K562 (cell line): ENCODE data around the gene ZNF43. TPM values are rescaled to one million over a fixed set of nuclear protein-coding genes. Genes with fewer than 3 reads are reported as not detected.

Experiments used
- FUS ChIP-seq: fragments of 200-400 bp; formaldehyde crosslinking; optimal IDR thresholded peaks from 2 replicates; pipeline ENCODE3; 2017; ENCODE audit warnings: low read depth, low read length
- HNRNPL ChIP-seq: fragments of 200-400 bp; formaldehyde crosslinking; IDR thresholded peaks from 2 replicates; pipeline ENCODE4 v1.6.1; 2017; ENCODE audit warnings: low read depth, mild to moderate bottlenecking, low read length
- HOXB6 ChIP-seq: fragments of 250-450 bp; sonication (Bioruptor Pico); IDR thresholded peaks from 2 replicates; pipeline ENCODE4 v1.5.1; 2022; ENCODE audit warnings: mild to moderate bottlenecking, borderline replicate concordance
- JUN ChIP-seq, 2 experiments: sonication (generic) in 1 of 2; formaldehyde crosslinking in 1 of 2; IDR thresholded peaks; 2 replicates each; pipeline versions ENCODE4 v1.6.1 to v1.8.0; 2012 to 2022; ENCODE audit warnings: borderline replicate concordance in 2 of 2, mild to moderate bottlenecking in 2 of 2, improper control_type of control experiment in 1 of 2, low read depth in 1 of 2, low read length in 1 of 2, missing genetic modification reagents in 1 of 2
- MECOM ChIP-seq: fragments of 250-450 bp; sonication (Bioruptor Pico); IDR thresholded peaks from 2 replicates; pipeline ENCODE4 v1.8.0; 2022; ENCODE audit warnings: inconsistent platforms
- MEF2A ChIP-seq: IDR thresholded peaks from 2 replicates; pipeline ENCODE4 v1.6.1; 2011; ENCODE audit warnings: low read depth, mild to moderate bottlenecking, low read length, moderate library complexity; ENCODE audit not compliant: control insufficient read depth
- MIER1 ChIP-seq: fragments of 450-650 bp; IDR thresholded peaks from 2 replicates; pipeline ENCODE4 v1.6.1; 2016; ENCODE audit warnings: antibody characterized with exemption, mild to moderate bottlenecking, low read depth
- MTA1 ChIP-seq: fragments of 450-650 bp; IDR thresholded peaks from 2 replicates; pipeline ENCODE4 v1.6.1; 2017; ENCODE audit warnings: borderline replicate concordance
- PHB ChIP-seq: fragments of 250-450 bp; sonication (Bioruptor Pico); IDR thresholded peaks from 2 replicates; pipeline ENCODE4 v1.5.0; 2021
- POU5F1 ChIP-seq: fragments of 150-350 bp; IDR thresholded peaks from 2 replicates; pipeline ENCODE4 v1.6.1; 2014; ENCODE audit warnings: borderline replicate concordance, low read length, low read depth, mild to moderate bottlenecking; ENCODE audit not compliant: partially characterized antibody
- RB1 ChIP-seq: fragments of 450-650 bp; IDR thresholded peaks from 2 replicates; pipeline ENCODE4 v1.6.1; 2017; ENCODE audit warnings: low read depth, mild to moderate bottlenecking
- RFX5 ChIP-seq: IDR thresholded peaks from 2 replicates; pipeline ENCODE4 v1.6.1; 2011; ENCODE audit warnings: low read depth, mild to moderate bottlenecking, improper control_type of control experiment, low read length
- SIN3A ChIP-seq, 2 experiments: fragments of 150-350 bp in 1 of 2; IDR thresholded peaks; 2 replicates each; pipeline ENCODE4 v1.6.1; 2011 to 2016; ENCODE audit warnings: borderline replicate concordance in 2 of 2, low read depth in 2 of 2, low read length in 2 of 2, mild to moderate bottlenecking in 2 of 2, moderate library complexity in 2 of 2; ENCODE audit not compliant: control insufficient read depth in 1 of 2
- TAF1 ChIP-seq: IDR thresholded peaks from 2 replicates; pipeline ENCODE4 v1.6.1; 2011; ENCODE audit warnings: mild to moderate bottlenecking, low read length, moderate library complexity; ENCODE audit not compliant: insufficient read depth, control insufficient read depth, severe bottlenecking; ENCODE audit errors: extremely low read depth
- WHSC1 ChIP-seq: IDR thresholded peaks from one replicate; pipeline ENCODE4 v1.6.1; 2012; ENCODE audit warnings: low read length, control low read depth, inconsistent platforms
- XRCC3 ChIP-seq: fragments of 450-650 bp; IDR thresholded peaks from 2 replicates; pipeline ENCODE4 v1.6.1; 2017; ENCODE audit warnings: mild to moderate bottlenecking, moderate library complexity
- YBX1 ChIP-seq: fragments of 450-650 bp; IDR thresholded peaks from 2 replicates; pipeline ENCODE4 v1.7.1; 2016; ENCODE audit warnings: mild to moderate bottlenecking
- ZC3H4 ChIP-seq: sonication (generic); formaldehyde crosslinking; IDR thresholded peaks from 2 replicates; pipeline ENCODE4 v1.9.0; 2021; ENCODE audit warnings: missing genetic modification reagents, borderline replicate concordance
- ZEB2 ChIP-seq: fragments of 450-650 bp; IDR thresholded peaks from 2 replicates; pipeline ENCODE4 v1.6.1; 2016
- ZNF12 ChIP-seq: sonication (generic); formaldehyde crosslinking; IDR thresholded peaks from 2 replicates; pipeline ENCODE4 v1.4.0; 2020; ENCODE audit warnings: mild to moderate bottlenecking, missing genetic modification reagents
- ZNF140 ChIP-seq: fragments of 250-450 bp; sonication (Bioruptor Pico); IDR thresholded peaks from 2 replicates; pipeline ENCODE4 v1.8.0; 2021; ENCODE audit warnings: moderate library complexity, mild to moderate bottlenecking, inconsistent platforms
- ZNF232 ChIP-seq: sonication (generic); formaldehyde crosslinking; IDR thresholded peaks from 2 replicates; pipeline ENCODE4 v1.8.0; 2022; ENCODE audit warnings: mild to moderate bottlenecking, missing genetic modification reagents
- polyA plus RNA-seq, 8 experiments: library from polyadenylated mRNA; depleted of rRNA in 4 of 8; stranded (reverse) in 5 of 8; unstranded in 3 of 8; fragments of >200 nt; fragmentation: Nextera tagmentation in 2 of 8; fragmentation: Illumina TruSeq in 1 of 8; extraction: Ambion mirVana in 2 of 8; extraction: Trizol in 1 of 8; gene quantifications; 2 replicates each; pipeline versions ENCODE4 v1.2.1 to v1.2.3, GENCODE V29; 2011 to 2014; ENCODE audit warnings: inconsistent platforms in 1 of 8, missing spikeins in 1 of 8
- total RNA-seq, 7 experiments: library from RNA; depleted of rRNA in 6 of 7; stranded (reverse); fragments of >200 nt in 6 of 7; fragmentation: Illumina TruSeq in 2 of 7; extraction: Trizol in 2 of 7; gene quantifications; 2 replicates each; pipeline versions ENCODE4 v1.2.1 to v1.2.3, GENCODE V29; 2011 to 2021; ENCODE audit warnings: low replicate concordance in 1 of 7
- TF ChIP-seq, protein P1 (sequence below): fragments of 250-450 bp; sonication (Bioruptor Pico); IDR thresholded peaks from 2 replicates; pipeline ENCODE4 v1.5.0; 2021; ENCODE audit warnings: mild to moderate bottlenecking, moderate library complexity
- TF ChIP-seq, protein P2 (sequence below): fragments of 450-650 bp; IDR thresholded peaks from 2 replicates; pipeline ENCODE4 v1.6.1; 2014; ENCODE audit warnings: low read depth, mild to moderate bottlenecking, moderate library complexity, borderline replicate concordance
- TF ChIP-seq, protein P3 (sequence below): sonication (generic); formaldehyde crosslinking; IDR thresholded peaks from 2 replicates; pipeline ENCODE4 v1.9.0; 2022; ENCODE audit warnings: mild to moderate bottlenecking, missing genetic modification reagents

ZNF43 gene
- total and polyA plus RNA-seq, 9 of the 15 experiments (the other 6 are each of a cell fraction or from before 2014, with no cell fraction given): 3.6 to 18.6 (median 9.2) TPM

DNA sequence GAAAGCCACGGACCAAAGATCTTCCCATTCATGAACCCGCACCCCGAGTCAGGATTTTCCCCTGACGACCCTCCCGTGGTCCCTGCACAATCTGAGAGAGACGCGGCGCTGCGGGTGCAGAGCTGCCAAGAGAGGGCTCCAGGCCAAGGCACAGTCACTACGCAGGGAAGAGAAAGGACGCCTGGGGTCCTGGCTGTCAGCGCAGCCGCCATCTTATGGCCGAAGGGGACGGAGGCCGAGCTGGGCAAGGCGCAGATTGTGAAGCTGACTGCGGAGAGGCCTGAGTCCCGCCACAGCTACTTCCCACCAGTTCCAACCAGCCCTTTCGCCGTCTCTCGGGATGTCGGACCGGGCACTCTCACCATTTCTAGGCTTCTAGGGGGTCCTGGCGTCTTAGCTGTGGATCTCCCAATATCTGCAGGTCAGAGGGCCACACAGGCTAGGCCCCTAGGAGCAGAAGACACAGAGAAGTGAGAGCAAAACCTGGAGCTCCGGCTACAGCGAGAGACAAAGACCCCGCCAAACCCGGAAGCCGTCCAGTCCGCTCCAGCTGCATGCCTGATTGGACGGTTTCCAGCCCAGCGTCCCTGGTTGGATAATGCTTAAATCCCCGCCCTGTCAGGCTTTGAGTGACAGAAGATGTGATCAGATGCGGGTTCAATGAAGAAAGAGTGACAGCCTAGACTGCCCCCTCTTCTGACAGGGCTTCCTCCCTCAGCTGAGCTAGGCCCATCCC is 68.7 kb downstream of the ZNF43 start, which contains the start of gene ZNF100 (continued):
- TF ChIP-seq POU5F1: no peak
- no peak for TF ChIP-seq YBX1
- no peak for TF ChIP-seq MIER1
- peak; percentile 75 for TF ChIP-seq TAF1
- 0 out of 4 replicates have a peak, but pooled peaks of 1 of the 2 experiments have one; percentile 60 for TF ChIP-seq SIN3A (IDR thresholded peaks at IDR 0.05; ENCODE audit: borderline replicate concordance in 2 of 2, control insufficient read depth in 1 of 2, low read depth in 2 of 2, low read length in 2 of 2)
- TF ChIP-seq ZNF12: no peak
- no peak for TF ChIP-seq XRCC3
- TF ChIP-seq FUS: no peak
- TF ChIP-seq WHSC1: no peak
- TF ChIP-seq JUN (IDR thresholded peaks at IDR 0.05; ENCODE audit: borderline replicate concordance, low read depth, low read length): no peak
- TF ChIP-seq JUN (CRISPR knock-in tag; IDR thresholded peaks at IDR 0.05; ENCODE audit: borderline replicate concordance): no peak
- TF ChIP-seq, protein P1, sequence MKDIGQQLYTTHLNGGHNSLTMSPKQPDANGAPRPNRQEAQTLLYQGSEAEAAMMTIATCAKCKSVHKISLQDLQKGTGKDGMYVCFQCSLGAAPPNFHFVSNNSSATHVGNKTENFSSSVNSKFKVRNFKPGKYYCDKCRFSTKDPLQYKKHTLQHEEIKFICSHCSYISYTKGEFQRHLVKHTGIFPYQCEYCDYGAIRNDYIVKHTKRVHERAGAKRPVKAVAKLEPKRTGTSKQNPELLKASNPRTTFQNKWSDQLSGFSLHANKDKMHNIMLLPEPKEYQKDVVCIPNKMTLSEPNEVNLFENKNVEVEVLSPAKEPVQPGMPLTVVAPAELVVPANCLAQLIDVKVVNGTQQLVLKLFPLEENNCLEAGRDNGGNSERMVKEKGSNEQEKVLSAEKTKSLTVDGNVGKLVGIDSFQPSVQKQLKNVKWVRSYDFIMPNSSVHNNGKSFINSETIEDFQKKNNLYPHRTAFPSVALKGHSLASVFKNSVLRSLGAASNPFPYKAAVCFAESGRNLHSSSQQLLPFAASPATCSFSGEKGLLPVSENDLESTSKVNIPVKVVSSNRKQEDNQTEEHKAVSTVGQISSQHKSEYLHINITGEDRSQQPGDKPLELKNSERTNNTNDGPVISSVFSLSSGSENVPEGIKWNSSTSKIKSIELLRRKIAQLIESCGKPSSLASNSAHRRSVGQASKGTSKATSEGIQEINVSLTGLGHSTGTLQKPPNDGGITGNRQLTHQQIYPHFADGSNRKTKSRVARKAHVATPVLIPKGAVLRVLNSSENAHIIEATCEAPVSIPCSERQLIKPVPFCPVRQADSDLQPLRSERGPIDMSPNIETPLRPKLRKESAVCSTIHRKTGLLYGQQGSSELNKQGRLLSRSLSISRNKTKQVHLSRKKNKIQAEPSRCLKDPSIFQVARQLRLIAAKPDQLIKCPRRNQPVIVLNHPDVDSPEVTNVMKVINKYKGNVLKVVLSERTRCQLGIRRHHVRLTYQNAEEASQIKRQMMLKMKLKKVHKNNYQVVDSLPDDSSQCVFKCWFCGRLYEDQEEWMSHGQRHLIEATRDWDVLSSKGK (CRISPR knock-in tag): no peak
- no peak for TF ChIP-seq MEF2A
- no peak for TF ChIP-seq RB1
- TF ChIP-seq, protein P2, sequence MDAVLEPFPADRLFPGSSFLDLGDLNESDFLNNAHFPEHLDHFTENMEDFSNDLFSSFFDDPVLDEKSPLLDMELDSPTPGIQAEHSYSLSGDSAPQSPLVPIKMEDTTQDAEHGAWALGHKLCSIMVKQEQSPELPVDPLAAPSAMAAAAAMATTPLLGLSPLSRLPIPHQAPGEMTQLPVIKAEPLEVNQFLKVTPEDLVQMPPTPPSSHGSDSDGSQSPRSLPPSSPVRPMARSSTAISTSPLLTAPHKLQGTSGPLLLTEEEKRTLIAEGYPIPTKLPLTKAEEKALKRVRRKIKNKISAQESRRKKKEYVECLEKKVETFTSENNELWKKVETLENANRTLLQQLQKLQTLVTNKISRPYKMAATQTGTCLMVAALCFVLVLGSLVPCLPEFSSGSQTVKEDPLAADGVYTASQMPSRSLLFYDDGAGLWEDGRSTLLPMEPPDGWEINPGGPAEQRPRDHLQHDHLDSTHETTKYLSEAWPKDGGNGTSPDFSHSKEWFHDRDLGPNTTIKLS: no peak
- TF ChIP-seq MTA1: no peak
- TF ChIP-seq PHB (CRISPR knock-in tag): no peak
- TF ChIP-seq ZEB2: no peak
- TF ChIP-seq ZNF232 (CRISPR knock-in tag): no peak
- TF ChIP-seq MECOM (CRISPR knock-in tag): no peak
- TF ChIP-seq HOXB6 (CRISPR knock-in tag): no peak
- TF ChIP-seq HNRNPL: no peak
- TF ChIP-seq ZC3H4 (CRISPR knock-in tag): no peak
- TF ChIP-seq, protein P3, sequence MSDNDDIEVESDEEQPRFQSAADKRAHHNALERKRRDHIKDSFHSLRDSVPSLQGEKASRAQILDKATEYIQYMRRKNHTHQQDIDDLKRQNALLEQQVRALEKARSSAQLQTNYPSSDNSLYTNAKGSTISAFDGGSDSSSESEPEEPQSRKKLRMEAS (CRISPR knock-in tag): no peak
- no peak for TF ChIP-seq RFX5
- no peak for TF ChIP-seq ZNF140 (CRISPR knock-in tag)
